ENCODE measurements around the gene ITM2B.

ITM2B gene

DNA sequence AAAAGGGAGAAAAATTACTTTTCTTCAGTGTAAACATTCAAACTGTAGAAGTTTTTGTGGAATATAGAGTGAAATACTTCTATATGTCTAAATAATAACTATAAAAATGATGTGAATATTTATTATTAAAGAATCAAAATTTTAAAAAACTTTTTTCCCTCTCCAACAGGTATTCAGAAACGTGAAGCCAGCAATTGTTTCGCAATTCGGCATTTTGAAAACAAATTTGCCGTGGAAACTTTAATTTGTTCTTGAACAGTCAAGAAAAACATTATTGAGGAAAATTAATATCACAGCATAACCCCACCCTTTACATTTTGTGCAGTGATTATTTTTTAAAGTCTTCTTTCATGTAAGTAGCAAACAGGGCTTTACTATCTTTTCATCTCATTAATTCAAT, 28.0 kb downstream of the ITM2B start:
- DNase-seq (ENCODE audit: low spot score) = no peak

DNA sequence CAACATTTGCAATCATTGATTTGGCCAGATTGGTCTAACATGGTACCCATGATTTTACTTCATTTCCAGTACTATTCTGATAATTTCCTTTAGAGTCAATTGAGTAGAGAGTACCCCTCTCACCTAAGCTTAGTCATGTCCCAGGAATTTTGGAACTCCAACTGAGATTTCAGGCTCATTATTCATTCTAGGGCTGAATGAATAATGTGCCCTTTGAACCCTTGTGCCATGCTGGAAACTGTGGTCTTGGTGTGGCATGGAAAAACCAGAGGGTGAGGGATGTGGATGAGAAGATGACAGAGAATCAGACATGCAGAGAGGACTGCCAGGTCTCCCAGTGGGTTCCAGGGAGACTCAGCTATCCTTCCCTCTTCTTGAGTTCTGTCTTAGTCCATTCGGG, 30.2 kb downstream of the ITM2B start:
- DNase-seq (ENCODE audit: low spot score) = no peak

DNA sequence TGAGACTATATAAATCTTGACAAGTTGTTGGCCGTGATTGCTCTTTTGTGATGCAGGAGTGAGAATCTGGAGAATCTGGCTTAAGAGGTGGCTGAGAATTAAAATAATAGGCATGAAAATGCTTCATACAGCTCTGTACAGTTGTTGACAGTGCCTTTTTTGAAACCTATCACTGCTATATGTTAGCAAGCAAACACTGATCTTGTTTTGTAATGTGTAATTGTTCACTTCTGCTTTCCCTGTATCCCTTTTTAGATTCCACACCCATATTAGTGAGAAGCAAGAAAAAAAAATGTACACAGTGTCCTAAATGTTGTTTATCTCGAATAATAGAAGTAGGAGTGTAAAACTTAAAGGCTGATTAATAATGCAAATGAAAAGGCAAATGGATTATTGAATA, 31.1 kb downstream of the ITM2B start:
- no peak for DNase-seq (ENCODE audit: low spot score)

DNA sequence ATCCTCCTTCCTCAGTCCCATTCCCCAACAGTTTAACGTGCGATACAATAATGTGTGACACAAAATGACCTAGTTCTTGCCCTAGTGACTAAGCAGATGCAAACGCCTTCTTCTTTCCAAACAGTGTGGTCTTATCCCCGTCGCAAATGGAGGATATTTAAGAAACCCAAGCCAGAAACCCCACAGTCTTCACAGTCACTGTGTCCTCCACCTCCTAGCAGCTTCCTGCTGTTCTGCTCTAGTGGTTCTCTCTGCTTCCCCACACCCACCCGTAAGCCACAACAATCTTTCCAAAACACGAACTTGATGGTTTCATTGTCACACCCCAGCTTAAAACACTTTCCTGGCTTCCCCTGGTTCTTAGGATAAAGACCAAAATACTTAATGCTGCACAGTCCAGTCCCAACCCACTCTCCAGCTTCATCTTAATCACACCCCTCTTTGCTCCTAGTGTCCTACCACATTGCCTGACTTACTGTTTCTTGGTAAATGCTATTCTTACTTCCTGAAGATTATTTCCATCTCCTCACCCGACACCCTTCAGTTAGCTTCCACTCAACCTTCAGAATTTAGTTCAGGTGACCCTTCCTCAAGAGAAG, 32.3 kb downstream of the ITM2B start:
- DNase-seq (ENCODE audit: low spot score) = no peak

DNA sequence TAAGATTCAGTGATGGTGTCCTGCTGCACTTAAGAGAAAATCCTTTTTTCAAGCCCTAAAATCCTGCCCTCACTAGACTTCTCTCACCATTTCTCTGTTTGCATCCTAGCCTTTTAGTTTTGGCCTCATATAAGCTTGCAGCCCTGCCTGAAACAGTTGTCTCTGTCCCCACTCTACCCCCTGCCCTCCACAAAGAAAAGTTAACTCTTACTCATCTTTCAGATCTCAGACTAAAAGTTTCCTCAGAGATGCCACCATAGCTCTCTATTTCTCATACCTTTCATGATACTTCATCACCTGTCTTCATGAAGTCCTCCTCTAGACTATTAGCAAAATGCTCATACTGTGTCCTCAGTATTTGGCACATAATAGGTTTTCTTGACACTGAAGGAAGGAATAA, 33.1 kb downstream of the ITM2B start:
- DNase-seq (ENCODE audit: low spot score) = no peak

DNA sequence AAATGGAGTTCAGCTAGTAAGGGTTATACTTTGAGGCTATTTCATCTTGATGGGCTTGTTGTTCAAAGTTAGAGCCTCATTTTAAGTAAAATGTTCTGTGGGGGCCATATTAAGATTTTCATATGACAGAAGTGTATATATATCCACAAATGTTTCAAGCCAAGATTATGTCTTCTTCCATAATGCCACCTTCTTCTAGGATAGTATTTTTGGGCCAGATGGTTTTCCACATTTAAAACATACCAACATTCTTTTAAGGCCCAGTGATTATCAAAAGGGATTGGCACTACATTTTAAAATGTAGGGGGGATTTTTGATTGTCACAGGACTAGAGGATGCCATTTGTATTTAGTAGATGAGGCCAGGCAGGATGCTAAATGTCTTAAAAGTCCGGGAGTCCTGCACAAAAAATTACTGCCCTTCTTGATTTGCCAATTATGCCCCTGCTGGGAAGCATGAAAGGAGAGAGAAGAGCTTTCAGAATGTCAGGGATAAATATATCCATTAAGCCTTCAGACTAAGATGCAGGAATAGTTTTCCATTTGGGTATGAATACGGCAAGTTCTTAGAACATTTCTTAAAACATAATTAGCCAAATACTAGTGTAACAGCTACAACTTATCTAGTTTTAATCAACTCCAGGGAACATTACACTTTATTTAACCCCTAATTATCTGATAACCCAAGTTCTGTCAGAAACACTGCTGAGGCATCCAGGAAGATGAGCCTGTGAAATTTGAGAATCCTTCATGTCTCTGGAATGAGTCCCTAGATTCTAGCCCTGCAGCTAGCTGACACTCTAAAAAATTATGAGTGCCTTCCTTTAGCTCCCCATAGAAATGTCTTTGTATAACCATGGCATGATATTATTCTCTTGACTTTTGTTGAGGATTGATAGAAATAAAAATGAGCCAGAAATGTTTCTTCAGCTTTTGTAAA, 34.0 kb downstream of the ITM2B start:
- DNase-seq (ENCODE audit: low spot score) = no peak

DNA sequence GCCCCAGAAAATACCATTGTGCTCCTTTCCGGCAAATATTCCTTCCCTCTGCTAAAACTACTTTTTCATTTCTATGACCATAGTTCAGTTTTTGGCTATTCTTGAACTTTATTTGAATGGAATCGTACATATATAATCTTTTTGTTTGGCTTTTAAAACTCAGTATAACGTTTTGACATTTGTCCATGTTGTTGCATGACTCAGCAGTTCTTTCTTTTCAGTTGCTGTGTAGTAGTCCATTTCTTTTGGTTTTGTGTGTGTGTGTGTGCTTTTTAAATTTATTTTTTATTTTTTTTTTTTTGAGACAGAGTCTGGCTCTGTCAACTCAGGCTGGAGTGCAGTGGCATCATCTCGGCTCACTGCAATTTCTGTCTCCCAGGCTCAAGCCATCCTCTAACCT, 35.0 kb downstream of the ITM2B start:
- DNase-seq (ENCODE audit: low spot score) = no peak

DNA sequence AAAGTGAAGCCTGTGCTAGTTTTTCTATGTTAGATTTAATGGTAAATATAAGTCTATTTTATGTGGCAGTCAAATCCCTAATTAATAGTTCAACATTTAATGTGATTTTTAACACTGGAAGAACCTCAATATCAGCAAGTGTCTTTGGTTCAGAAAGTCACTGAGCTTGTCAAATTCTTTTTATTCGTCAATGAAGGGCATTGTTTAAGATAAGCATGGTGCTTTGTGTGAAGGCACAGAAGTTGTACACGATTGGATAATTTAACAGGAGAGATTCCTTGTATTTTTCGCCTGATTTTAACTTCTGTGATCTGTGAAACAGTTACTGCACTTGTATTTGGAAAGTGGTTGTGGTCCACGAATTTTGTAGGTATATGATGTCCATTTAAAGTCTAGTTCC, 40.3 kb downstream of the ITM2B start:
- no peak for DNase-seq (ENCODE audit: low spot score)

DNA sequence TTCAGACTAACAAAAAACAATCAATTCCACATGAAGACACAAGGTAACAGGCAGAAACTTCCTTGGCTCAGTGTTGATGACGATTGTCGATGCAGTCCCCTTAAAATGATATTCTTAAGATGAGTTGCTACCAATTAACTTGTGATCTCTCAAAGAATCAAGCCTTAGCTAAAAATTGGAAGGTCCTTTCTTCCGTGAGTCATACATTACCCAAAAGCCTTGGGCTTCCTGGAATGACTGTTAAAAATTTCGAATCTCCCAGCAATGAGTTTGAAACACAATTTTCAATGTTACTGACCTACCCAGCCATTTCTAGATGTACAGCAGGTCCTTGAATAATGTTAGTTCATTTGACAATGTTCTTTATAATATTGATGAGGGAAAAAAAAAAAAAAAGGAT, 42.5 kb downstream of the ITM2B start:
- DNase-seq (ENCODE audit: low spot score) = no peak

DNA sequence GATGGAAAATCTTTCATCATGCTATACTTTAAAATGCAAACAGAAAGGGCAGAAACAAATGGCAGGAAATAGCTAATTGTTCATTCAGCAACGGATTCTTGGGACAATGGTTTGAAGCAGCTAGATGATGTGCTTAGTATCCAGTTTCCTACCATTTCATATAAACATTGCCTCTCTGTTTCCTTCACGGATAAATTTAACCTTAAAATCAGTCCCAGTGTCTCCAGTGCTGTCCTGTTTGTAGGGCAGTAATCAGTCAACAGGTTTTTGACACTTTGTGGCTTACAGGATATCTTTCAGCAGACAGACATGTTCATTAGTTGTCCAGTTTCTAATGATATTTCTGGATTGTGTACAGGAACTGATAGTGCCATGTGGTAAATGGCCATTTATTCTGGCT, 45.8 kb downstream of the ITM2B start:
- DNase-seq (ENCODE audit: low spot score) = no peak

DNA sequence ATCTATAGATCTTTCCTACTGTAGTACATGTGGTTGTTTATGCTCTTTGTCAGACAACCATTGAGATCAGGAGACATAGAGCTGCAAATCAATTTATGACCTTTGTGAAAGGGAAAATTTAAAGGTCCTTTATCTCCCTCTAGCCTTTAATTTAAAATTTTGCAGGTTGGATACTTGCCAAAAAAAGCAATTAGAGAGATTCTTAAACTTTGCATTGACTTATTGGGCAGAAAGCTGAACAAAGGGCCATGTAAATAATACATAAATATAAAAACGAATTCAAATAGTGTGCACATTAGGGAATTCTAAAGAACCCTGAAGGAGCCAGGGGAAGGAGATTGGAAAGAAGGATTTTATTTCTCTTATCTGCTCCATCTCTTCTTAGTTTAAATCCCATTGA, 48.5 kb downstream of the ITM2B start:
- DNase-seq (ENCODE audit: low spot score) = no peak

DNA sequence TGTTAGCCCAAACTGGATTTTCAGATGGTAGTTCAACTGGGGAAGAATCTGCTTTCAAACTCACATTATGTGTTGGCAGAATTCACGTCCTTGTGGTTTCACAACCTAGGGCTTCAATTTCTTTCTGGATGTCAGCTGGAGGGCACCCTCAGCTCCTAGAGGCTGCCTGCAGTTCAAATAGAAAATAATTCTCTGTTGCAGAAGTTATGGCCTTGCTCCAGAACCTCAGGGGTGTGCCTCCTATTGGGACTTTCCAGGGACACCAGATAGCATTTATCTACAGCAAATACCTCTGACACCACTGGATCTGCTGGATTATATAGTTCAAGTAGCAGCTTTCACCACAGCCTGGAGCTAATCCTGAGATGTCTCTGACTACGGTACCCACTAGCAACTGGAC, 58.7 kb downstream of the ITM2B start:
- no peak for DNase-seq (ENCODE audit: low spot score)

DNA sequence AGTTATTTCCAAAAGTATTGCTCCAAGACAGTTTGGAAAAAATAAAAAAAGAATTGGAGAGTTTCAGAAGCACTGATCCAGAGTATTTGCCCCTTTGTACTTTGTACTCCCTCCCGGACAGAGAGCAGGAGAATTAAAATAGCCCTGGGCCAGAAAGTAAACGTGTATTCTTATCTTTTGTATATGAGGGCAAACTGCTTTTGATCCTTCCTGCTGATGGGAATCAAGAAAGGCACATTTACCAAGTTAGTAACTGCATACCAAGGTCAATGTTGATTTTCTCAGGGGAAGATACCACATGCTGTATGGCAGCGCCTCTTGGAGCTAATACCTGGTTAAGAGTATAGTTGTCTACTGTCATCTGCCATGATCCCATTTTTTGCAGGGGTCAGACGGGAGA, 59.6 kb downstream of the ITM2B start:
- no peak for DNase-seq (ENCODE audit: low spot score)

DNA sequence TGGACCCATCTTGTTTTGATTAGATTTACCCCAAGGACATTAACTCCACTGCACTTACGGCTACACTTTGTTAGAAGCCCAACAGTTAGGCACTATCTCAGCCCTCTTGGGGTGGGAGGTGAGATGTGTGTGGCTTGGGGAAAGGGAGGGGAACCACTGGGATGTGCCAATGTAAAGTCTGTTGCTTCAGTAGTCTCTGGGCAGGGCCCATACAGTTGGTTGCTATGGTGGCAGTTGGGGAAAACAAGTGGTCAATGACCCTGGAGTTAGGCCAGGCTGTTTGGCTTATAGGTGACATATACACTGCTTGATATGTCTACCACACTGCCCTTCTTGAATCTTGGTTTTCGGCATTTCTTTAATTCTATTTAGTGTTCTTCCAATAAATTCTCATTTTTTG, 61.6 kb downstream of the ITM2B start:
- no peak for DNase-seq (ENCODE audit: low spot score)

DNA sequence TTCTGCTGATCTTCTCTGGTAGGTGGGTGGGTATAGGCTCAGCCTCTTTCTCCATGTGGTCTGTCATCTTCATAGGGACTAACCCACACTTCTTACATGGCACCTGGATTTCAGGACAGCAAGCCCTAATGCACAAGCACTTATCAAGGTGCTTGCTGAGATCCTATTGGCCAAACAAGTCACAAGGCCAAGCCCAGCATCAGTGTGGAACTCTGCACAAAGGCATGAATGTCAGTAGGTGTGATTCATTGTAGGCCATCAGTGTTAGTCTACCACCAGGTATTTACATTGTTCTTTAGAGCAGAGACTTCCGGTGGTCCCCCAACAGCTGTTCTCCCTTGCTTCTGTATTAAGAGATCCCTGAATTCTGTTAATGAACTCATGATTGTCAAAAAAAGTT, 62.3 kb downstream of the ITM2B start:
- DNase-seq (ENCODE audit: low spot score) = no peak

DNA sequence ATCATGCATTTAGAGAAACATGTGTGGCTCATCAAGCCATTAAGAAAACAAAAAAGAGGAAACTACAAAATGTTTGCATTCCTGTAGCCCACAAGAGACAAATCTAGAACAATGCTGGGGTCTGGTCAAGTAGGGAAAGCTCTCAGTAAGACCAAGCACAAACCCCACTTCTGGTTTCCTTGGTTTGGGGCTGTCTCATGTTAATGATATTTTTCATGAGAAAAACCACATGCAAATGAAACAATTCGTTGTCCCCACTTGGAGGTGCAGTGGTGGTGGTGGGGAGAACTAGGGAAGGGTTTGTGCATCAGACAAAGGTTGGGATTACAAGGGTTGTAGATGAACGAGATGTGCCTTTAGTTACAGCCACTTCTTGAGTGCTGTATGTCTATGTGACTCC, 63.5 kb downstream of the ITM2B start:
- no peak for DNase-seq (ENCODE audit: low spot score)

DNA sequence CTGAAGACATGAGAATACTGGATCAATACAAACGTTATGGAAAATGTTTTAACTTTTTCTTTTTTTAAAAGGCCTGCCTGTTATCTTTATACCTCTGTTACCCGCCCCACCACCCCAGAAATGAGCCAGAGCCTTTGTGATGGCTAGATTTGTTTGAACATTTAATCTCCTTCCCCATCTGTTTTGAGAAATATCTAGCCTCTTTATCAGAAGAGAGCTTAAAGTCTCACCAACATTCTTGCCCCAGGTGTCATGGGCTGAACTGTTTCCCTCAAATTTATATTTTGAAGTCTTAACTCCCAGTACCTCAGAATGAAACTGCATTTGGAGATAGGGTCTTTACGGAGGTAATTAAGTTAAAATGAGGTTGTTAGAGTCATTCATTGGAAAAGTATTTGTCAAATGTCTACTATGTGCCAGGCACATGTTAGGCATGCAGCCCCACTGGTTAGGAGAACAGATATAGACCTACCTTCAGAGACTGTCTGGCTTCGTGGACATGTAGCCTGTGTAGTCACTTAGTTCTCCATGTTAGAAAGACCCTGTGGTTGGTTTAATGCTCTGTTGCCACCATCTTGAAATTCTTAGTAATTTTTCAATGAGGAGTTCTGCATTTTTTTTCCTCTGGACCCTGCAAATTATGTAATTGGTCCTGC, 64.3 kb downstream of the ITM2B start:
- no peak for DNase-seq (ENCODE audit: low spot score)

DNA sequence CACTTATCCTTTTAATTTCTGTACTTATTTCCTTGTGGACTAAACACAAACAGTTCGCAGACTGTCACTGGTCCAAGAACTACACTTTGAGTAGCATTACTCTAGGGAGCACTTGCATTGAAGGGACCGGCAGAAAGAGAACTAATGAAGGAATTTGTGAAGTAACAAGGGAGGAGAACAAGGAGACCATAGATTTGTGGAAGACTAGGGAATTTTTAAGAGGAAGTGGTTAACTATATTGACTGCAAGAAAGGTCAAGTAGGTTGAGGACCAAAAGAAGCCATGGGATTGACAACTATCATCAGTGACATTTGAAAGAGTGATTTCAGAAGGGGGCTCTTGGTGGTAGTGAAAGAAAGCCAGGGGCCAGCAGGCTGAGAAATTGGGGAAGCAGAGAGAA, 66.6 kb downstream of the ITM2B start:
- no peak for DNase-seq (ENCODE audit: low spot score)

DNA sequence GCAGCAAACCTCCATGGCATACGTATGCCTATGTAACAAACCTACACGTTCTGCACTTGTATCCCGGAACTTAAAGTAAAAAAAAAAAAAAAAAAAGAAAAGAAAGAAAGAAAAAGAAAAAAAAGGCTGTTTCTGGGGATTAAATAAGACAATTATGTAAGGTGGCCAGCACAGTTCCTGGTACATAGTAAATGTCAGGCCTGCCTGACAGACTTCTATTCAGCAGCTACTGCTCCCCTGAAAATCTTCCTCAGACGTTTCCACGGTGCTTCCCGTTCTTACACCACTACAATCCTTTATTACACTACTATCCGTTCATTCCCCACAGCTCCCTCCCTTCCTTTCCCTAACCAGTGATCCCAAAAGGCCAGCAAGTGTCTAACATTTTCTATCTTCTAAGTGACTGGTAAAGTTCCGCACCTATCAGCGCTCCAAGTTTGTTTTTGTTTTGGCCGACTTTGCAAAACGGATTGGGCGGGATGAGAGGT, 69.9 kb downstream of the ITM2B start:
- DNase-seq (ENCODE audit: low spot score) = peak; percentile 15

DNA sequence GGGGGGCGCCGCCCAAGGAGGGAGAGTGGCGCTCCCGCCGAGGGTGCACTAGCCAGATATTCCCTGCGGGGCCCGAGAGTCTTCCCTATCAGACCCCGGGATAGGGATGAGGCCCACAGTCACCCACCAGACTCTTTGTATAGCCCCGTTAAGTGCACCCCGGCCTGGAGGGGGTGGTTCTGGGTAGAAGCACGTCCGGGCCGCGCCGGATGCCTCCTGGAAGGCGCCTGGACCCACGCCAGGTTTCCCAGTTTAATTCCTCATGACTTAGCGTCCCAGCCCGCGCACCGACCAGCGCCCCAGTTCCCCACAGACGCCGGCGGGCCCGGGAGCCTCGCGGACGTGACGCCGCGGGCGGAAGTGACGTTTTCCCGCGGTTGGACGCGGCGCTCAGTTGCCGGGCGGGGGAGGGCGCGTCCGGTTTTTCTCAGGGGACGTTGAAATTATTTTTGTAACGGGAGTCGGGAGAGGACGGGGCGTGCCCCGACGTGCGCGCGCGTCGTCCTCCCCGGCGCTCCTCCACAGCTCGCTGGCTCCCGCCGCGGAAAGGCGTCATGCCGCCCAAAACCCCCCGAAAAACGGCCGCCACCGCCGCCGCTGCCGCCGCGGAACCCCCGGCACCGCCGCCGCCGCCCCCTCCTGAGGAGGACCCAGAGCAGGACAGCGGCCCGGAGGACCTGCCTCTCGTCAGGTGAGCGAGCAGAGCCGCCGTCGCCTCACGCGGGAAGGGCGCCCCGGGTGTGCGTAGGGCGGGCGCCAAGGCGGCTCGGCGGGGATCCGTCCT, 70.5 kb downstream of the ITM2B start, which contains the start of gene RB1:
RB1 (plus strand) TSS at position 393 of the 784 bp plus-strand sequence; CDS start at position 555, 162 bp downstream.
- DNase-seq (ENCODE audit: low spot score) = peak; percentile 85

DNA sequence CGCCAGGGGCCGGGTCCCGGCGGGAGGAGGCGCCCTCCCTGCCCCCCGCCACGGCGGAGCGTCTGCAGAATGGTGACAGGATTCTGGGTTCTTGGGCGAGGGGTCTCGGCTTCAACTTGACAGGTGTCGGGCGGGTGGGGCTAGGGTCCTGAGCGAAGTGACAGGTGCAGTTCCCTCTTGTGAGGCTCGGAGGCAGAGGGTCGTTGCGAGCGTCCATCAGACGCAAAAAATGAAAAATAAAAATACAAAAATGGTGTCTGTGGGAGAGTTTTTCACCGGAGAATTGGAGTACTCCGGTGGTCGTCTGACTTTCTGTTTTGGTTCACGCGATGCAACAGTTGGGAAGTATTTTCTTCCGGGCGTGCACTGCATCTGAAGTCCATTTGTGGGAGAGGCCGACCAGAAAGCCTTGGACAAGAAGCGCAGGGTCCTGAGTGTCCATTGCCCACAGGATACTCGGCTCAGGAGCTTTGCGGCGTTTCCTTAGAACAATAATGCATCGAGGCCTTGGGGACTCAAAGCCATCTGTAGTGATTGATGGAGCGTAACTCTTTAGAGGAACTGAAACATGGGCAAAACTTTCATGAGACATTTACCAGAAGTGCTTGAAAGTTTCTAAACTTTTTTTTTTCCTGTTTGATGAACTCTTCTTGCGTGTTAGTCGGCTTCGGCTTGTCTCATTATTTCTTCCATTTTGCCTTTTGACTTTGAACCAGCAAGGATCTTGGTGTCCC, 71.3 kb downstream of the ITM2B start:
- peak; percentile 25 for DNase-seq (ENCODE audit: low spot score)

Data from putamen (tissue), 1 donor.